HG03196 (cell line): ENCODE data around the gene DDX54.

ENCODE experiments used
- ATAC-seq: cut with Tn5 transposase; IDR thresholded peaks from one replicate; pipeline ENCODE4 v1.9.1; 2021; ENCODE audit not compliant: unreplicated experiment

The DDX54 gene

GRCh38 chr12:113195598-113195997 lies 10.3 kb upstream of the DDX54 start:
- ATAC-seq = no peak

- no peak for ATAC-seq
Measured at GRCh38 chr12:113194971-113195391, 9.7 kb upstream of the DDX54 start.

GRCh38 chr12:113191227-113191626 lies 5.9 kb upstream of the DDX54 start:
- no peak for ATAC-seq

GRCh38 chr12:113190761-113191160 lies 5.5 kb upstream of the DDX54 start:
- ATAC-seq = no peak

- no peak for ATAC-seq
Measured at GRCh38 chr12:113189361-113189760, 4.1 kb upstream of the DDX54 start.

GRCh38 chr12:113186666-113187325 lies 1.5 kb upstream of the DDX54 start:
- ATAC-seq = no peak

- ATAC-seq = no peak
Measured at GRCh38 chr12:113186033-113186365, 721 bp upstream of the DDX54 start.

DNA sequence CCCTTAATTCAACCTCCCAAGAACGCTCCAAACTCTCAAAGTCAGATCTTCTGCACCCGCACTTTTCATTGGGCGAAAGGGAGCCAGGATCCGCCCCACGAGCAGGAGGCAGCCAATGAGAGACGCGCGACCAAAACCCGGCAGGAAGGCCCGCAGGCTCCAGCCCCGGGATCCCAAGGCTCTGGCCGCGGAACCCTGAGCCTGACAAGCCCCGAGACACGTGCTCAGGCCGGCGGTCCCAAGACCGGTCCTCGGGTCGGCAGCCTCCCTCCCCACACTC lies 438 bp downstream of the DDX54 start:
- peak; percentile 72 for ATAC-seq

- ATAC-seq = peak; percentile 45
Measured at GRCh38 chr12:113184098-113184899, 979 bp downstream of the DDX54 start.

- no peak for ATAC-seq
Measured at GRCh38 chr12:113183030-113183589, 2.2 kb downstream of the DDX54 start.

DNA sequence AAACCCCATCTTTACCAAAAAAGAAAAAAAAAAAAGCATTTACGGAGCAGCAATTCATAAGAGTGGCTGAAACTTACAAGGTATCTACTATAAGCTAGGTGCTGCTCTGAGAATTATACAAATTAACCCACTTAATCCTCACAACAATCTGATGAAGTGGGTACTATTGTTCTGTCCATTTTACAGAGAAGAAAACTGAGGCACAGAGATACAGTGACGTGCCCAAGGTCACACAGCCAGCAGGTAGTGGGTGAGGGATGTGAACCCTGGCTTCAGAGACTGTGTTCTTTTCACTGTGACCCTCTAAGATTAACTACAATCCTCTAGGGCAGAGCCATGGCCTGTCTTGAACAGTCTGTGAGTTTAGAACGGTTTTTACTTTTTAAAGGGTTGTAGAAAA lies 3.3 kb downstream of the DDX54 start:
- ATAC-seq = no peak

DNA sequence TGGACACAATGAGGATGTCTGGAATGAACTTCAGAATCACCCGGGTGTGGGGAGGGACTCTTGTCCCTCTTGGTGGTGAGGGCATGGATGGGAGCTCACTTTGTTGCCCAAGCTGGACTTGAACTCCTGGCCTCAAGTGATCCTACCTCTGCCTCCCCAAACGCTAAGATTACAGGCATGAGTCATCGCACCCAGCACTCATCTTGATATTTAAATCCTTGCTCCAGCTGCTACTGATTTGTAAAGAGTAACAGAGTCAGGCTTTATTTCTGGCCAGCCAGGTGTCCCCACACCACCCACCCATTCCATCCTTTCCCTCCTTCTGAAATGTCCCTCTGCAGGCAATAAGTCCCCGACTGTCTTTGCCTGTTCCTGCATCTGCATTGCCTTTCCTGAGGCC lies 4.9 kb downstream of the DDX54 start:
- ATAC-seq = no peak

GRCh38 chr12:113179023-113179422 lies 6.3 kb downstream of the DDX54 start:
- no peak for ATAC-seq

DNA sequence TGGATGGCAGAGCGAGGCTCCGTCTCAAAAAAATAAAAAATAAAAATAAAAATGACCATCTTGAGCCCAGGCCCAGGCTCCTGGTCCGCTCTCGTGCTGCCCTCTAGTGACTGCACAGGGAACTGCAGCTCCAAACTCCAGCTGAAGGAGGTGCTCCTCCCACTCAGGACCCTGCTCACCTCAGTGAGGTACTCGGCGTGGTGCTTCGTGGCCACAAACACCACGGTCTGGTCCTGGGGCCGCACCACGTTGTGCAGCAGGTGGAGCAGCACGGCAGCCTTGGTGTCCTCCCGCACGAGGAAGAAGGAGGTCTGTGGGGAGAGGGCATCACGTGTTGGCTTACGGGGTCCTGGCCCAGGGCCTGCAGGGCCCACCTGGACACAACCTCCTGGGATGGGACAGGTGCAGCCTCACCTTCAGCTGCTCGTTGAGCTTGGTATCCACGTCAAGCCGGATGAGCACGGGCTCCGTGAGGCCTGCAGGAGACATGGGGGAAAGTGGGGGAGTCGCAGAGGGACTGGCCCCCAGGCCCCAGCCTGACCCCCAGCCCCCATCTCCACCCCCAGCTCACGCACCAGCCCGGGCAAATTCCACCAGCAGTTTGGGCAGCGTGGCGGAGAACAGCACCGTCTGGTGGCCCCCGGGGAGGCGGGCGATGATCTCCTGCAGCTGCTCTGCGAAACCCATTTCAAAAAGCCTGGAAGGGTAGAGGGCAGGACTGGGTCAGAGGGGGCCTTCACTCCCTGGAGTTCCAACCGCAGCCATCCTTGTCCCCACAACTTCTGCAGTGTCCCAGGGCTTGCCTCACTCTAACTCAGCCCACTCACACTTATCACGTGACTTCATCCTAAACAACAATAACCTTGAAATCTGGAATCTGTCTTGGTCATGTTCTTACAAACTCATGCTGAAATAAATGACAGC lies 10.6 kb downstream of the DDX54 start:
- ATAC-seq = no peak

- ATAC-seq = peak; percentile 62
Measured at GRCh38 chr12:113173081-113173698, 12.1 kb downstream of the DDX54 start.

GRCh38 chr12:113172185-113172584 lies 13.1 kb downstream of the DDX54 start:
- ATAC-seq = no peak

GRCh38 chr12:113171543-113171942 lies 13.7 kb downstream of the DDX54 start:
- ATAC-seq = no peak

GRCh38 chr12:113170926-113171325 lies 14.4 kb downstream of the DDX54 start:
- no peak for ATAC-seq

DNA sequence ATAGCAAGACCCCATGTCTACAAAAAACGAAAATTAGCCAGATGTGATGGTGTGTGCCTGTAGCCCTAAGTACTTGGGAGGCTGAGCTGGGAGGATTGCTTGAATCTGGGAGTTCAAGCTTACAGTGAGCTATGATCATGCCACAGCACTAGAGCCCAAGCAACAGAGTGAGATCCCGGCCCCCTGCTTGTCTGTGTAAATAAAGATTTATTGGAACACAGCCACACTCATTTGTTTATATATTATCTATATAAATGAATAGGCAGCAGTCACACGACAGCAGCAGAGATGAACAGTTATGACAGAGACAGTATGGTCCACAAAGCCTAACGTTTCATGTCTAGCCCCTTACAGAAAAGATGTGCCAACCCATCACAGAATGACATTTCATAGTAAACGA lies 14.8 kb downstream of the DDX54 start:
- ATAC-seq = no peak

DNA sequence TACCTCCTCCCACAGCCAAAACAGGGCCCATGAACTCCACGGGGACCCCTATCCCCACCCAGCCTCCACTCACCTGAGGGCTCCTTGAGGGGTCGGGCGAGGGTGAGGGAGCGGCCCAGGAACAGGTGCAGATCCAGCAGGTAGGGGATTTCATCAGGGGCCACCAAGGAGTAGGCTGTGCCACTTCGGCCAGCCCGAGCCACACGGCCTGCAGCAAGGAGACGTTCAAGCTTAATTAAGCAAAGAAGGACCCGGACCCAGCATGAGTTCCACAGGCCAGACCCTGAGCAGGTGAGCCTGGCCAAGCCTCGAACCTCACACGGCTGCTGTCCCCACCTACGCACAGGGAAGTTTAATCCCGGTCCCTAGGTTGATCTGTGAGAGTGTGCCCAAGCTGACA lies 15.6 kb downstream of the DDX54 start:
- ATAC-seq = no peak

DNA sequence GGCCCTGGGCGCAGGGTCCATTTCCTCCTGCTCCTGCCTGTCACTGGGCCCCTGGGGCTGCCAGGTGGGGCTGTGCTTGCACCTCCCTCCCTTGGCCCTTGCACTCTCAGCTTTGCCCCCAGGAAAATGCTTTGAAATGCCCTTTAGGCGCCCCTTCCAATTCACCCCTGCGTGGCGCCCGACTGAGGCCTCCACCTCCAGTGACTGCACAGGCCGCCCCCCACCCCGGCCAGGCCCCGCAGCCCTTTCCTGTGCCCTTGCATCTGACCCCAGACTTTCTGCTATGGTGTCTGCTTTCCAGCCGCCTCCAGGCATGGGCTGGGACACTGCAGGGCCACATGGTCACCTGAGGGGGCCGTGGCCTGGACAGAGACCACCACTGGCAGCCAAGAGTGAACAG lies 17.4 kb downstream of the DDX54 start:
- ATAC-seq = no peak
